Measurements from ENCODE around the gene TJAP1.

DNA sequence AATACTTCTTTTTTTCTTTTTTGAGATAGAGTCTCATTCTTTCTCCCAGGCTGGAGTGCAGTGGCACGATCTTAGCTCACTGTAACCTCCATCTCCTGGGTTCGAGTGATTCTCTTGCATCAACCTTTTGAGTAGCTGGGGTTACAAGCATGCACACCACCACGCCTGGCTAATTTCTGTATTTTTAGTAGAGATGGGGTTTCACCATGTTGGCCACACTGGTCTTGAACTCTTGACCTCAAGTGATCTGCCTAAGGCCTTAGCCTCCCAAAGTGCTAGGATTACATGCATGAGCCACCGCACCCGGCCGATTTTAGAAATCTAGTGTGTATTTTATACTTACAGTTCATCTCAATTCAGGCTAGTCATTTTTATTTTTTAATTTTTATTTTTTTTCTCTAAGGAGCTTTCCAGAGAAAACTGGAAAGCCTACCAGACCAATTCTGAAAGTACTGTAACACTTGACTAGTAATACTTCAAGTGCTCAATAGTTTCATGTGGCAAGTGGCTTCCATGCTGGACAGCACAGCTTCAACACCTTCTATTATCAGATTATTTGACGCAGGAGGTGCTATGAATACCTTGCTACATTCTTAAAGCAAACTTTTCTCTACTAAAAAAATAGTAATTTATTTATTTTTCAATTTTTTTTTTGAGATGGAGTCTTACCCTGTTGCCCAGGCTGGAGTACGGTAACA is 64.6 kb downstream of the TJAP1 start:
- no peak for TF ChIP-seq EZH2 (IDR thresholded peaks at IDR 0.05)
- no peak for TF ChIP-seq CTCF (IDR thresholded peaks at IDR 0.05)

Measured in neural progenitor cell (in vitro differentiated cells).